Renal pelvis (tissue), 4 donors: ENCODE measurements around the gene SGPP2. TPM values are rescaled to one million over a fixed set of nuclear protein-coding genes. Genes with fewer than 3 reads are reported as not detected.
A peak's percentile ranks its signal among the peaks of the same experiment; 100 is the strongest.

Source experiments
- DNase-seq: peaks from one replicate; pipeline ENCODE4 v3.0.0-alpha.2; 2013
- polyA plus RNA-seq, 3 donors: library from polyadenylated mRNA; unstranded; fragments of 120-200 nt; gene quantifications; one replicate each; pipeline ENCODE4 v1.2.1, GENCODE V29; 2013; ENCODE audit not compliant: insufficient read length in 3 of 3

SGPP2 gene
- polyA plus RNA-seq, 3 donors, result 16.7 to 19.3 (median 17.9) TPM

- no peak for DNase-seq
Measured at GRCh38 chr2:222522082-222522481, 97.7 kb downstream of the SGPP2 start.

DNA sequence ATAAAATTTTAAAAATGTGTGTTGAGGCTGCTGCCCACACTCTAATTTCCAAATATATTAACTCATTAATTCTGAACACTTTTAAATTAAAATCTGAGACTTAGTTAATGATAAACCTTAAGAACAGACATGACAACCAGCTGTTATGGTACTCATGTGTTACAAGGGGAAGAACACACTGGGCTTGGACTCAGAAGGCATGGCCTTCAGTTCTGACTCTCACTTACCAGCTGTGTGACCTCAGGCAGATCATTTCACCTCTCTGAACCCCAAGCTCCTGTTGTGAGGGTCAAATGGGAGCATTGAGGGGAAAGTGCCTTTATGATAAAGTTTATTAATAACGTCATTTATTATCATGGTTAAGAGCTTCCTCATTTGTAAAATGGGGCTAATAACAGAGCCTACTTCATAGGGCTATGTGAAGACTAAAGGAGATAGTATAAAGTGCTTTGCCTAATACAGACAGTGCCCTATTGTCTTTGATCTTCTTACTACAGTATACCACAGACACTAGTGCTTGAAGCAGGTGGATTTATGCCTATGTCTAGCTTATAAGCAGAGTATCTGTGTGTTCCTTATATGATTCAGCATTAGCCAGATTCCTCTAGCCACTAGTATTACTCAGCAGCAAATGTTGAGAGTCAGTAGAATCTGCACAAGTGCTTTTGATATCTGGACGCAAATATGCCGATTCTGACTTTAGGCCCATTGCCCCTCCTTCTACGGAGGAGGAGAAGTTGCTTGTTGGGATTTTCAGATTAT is 99.6 kb downstream of the SGPP2 start:
- DNase-seq, result no peak

GRCh38 chr2:222525811-222526210 is 101.5 kb downstream of the SGPP2 start:
- peak; percentile 72 for DNase-seq

DNA sequence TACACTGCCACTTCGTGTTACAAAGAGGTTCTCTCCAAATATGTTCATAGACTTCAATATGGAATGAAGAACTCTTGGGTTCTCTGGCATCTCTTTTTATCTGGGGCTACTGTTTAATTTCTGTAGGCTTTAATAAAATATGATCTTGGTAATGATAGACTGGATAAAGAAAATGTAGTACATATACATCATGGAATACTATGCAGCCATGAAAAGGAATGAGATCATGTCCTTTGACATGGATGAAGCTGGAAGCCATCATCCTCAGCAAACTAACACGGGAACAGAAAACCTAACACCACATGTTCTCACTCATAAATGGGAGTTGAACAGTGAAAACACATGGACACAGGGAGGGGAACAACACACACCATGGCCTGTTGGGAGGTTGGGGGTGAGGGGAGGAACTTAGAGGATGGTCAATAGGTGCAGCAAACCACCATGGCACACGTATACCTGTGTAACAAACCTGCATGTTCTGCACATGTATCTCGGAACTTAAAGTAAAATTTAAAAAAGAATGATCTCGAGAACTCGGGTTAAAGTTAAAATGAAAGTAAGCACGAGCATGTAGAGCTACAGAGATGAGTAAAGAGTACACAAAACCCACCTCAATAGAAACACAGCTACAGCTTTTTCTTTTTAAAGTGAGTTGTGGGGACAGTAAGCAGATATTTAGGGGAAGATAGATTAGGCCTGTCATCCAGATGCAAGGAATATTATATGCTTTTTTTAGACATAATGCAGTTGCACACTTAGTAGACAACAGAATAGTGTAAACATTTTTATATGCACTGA is 102.3 kb downstream of the SGPP2 start:
- DNase-seq, result no peak

DNA sequence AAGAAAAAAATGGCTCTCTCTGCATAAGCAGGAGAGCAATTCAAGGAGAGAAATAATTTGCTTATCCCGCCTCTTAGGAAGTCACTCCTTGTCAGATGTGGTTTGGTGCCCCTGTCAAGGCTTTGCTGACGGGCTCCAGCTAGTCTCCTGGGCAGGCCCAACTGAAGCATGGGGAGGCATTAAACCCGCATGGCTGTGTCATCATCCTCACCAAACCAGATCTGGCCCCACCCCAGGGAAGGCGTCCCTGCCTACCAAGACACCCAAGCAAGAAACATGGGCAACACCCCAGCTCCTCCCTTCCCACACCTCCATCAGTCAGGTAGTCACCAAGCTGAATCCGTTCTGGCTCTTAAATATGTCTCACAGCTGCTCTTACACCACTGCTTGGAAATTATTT is 108.0 kb downstream of the SGPP2 start:
- no peak for DNase-seq

DNA sequence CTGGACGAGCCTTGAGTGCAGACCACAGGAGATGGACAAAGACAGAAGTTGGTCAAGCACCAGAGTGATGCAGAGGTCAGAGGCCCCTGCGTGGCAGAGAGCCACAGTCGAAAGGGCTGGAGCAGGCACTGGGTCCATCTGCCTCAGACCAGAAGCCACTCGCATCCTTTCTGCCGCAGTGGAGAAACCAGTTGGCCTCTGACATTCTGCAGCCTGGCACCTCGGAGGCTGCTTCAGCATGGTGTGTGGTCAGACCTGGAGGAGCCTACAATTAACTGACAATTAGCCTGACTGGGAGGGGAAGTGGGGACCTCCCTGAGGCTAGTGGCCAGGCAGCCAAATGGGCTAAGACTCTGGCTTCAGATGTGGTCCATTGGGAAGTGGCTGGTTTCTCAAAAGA is 111.1 kb downstream of the SGPP2 start:
- DNase-seq, result no peak

- DNase-seq, result no peak
Measured at GRCh38 chr2:222538535-222538934, 114.2 kb downstream of the SGPP2 start.

DNA sequence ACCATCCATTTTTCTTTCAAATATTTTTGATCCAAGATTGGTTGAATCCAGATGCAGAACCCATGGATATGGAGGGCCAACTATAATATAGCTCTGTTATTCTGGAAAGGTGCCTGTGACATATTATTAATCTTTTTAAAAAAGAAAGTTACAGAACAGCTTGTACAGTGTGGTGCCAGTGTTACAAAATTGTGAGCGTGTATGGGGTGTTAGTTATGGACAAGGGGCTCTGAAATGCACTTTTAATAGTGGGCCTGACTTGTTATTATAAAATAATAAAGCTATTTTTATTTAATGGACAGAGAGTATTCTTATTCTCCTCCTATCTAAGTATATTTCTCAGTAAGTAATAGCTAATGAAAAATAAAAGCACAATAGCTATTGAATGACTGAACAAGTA is 120.3 kb downstream of the SGPP2 start:
- no peak for DNase-seq

- DNase-seq, result peak; percentile 55
Measured at GRCh38 chr2:222545823-222546795, 121.8 kb downstream of the SGPP2 start.

GRCh38 chr2:222547083-222547482 is 122.7 kb downstream of the SGPP2 start:
- no peak for DNase-seq

GRCh38 chr2:222548992-222549391 is 124.6 kb downstream of the SGPP2 start:
- no peak for DNase-seq

DNA sequence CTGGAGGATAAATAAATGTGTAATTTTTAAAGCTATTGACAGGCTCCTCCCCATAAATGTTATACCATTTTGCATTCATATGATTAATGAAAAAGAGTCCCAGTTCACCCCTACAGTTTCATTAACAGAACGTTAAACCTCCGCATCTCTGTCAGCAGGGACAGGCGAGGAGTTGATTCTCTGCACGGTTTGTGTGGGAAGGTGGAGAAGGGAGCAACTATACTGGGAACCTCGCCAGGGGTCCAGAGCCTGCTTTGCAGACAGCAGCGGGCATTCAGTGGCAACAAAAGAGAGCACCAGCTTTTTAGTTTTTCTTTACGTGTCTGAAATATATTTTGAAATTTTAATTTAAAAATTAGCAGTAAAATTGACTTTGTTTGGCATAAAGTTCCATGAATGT is 130.2 kb downstream of the SGPP2 start:
- no peak for DNase-seq

DNA sequence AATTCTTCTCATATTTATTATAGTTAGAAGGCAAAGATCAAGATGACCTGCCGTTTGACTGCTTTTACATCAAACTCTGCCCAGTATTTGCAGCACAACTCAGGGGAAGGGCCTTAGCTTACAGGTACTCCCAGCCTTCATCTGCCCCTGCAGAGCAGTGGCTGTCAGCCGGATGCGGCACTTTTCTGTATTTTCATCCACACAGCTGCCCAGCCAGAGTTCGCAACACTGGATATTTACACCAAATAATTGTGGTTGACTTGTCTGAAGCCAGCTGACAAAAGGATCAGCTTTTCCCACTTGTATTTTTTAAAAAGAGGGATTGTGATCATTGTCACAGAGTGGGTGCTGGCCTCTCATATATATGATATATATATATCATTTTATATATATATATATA is 136.8 kb downstream of the SGPP2 start:
- DNase-seq, result no peak

DNA sequence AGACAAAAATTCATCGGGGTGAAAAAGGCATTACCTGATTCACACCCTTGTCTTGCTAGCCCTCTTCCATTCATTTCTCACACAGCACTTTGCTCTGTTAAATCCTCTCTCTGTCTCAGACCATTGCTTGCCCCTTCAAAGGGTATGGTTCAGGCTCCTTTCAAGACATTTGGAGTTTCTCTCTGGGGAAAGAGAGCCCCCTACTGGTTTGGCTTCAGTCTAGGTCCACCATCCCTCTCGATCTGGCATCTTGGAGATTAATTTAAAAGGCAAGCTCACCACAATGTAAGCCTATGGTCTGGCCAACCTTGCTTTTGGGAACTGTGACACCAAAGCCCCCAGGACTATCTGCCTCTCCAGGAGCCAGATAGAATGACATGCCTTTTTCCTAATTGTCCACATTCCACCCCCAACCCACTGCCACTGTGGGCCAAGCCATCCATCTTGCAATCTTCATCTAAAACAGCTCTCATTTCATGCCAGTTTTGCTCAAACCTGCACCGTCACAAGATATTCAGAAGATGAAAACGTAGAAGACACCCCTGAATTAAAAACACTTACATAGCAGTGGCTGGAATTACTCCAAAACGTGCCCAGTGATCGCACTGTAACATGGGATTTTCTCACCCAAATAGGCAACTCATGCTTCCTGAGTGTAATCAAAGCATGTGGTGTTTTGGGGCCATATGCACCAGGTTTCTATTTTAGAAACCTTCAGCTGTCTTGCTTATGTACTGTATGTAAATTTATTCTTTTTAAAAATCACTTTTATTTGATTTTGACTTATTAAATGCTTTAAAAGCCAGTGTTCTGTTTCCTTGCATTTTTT is 137.7 kb downstream of the SGPP2 start:
- DNase-seq, result peak; percentile 82

DNA sequence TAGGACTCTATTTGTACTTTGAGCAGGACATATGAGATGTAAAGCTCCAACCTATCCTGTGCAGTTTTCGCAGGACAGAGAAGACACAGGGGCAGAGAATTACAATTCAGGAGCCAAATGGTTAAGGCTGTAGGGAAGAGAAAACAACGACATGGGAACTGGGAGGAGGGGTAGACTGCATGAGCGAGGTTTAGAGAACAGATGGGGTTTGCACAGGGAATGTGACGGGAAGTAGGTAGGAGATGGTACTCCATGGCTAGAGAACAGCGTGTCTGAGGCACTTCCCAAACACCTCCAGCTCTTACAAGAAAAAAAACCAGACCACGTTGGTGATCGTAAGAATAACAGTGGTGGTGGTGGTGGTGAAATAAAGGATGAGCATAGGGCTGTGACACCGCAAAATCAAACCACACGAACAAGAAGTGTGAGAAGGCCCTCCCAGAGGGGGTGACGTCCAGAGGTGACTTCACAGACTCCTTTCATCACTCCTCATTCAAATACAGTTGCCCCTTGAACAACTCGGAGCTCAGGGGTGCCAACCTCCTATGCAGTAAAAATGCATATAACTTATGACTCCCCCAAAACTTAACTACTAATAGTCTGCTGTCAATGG is 138.9 kb downstream of the SGPP2 start:
- DNase-seq, result no peak

DNA sequence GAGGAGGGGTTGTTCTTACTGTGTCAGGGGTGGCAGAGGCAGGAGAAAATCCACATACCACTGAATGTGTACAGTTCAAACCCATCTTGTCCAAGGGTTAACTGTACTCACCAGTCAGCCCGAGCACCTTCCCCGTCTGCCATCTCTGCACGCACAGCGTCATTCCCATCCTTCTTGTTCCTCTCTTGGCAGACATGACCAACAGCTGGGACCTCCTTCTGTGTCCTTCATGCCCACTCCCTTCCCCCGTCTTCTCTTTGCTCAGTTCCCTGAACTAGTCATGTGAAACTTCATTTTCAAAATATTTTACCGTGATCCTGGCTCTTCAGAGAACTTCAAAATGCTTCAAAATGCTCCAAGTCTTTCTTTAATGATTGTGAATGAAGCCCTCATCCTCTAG is 139.6 kb downstream of the SGPP2 start:
- no peak for DNase-seq

GRCh38 chr2:222566229-222566628 is 141.9 kb downstream of the SGPP2 start:
- no peak for DNase-seq

DNA sequence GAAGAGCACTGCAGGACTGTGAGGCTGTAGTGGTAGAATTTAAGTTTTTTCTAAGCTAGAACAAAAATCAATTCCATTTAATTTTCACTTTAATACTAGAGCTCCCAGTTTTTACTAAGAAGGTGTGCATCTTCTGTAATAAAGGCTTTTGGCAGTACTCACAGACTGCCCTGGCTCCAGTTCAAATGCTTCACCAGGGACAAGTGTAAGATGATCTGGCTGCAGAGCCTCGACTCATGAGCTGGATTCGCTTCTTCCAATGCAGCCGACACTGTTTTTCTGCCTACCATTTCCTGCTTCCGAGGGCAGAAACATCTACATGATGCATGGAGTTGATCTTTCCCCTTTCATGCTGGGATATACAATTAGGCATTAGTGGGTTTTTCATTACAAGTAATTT is 144.5 kb downstream of the SGPP2 start:
- DNase-seq, result no peak

DNA sequence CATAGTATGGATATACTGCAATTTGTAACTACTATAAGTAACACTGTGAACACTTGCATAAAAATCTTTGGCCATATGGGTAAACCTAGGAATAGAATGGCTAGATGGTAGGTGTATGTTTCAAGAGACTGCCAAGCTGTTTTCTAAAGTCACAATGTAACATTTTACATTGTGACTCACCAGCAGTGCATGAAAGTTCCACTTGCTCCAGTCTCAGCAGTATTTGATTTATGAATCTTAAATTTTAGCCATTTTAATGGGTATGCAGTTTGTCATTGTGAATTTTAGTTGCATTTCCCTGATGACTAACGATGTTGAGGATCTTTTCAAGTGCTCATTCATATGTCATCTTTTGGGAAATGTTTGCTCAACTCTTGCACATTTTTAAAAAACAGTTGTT is 145.5 kb downstream of the SGPP2 start:
- DNase-seq, result no peak

DNA sequence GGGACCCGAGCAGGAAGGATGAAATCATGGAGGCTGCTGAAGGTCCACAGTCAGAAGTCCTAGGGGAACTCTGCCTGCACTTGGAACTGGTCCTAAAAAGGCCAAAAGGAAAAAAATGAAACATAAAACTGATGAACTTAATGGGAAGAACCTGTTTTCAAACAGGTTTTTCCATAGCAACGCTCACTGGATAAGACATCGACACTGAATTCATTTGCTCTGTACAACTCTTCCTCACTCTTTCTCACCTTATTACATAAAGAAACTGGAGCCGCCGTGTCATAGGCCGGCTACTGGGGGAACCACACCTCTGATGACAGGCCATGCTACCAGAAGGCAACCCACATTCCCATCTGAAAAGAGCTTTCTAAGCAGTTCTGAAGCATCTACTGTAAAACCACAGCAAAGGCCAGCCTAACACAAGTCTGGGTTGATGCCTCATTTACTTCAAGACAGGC is 147.9 kb downstream of the SGPP2 start:
- no peak for DNase-seq

DNA sequence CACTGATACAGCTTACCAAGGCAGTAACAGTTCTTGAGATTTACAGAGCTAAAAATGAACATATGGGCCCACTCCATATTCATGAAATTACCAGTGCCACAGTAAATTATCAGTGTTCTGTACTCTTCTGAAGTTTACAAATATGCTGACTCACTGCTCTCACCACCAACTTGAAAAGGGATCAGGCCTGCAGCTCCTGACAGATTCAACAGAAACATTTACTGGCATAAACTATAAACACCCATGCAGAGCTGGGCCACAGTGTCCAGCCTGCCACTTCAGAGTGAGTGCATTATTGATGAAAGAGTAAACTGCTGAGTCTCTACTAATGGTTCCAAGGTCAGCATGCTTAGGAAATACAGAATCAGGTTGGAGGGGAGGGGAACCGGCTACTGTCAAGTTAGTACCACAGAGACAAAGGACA is 148.4 kb downstream of the SGPP2 start:
- DNase-seq, result no peak
